Measurements from ENCODE around the gene LAG3. TPM values are rescaled to one million over a fixed set of nuclear protein-coding genes. Genes with fewer than 3 reads are reported as not detected.

Gene LAG3
- total RNA-seq, 2 experiments from 2014 or later: 12.0 to 13.1 TPM

GRCh38 chr12:6824085-6824775, 51.9 kb downstream of the LAG3 start:
- no peak overlapping the region for H3K27ac Mint-ChIP-seq
- no peak overlapping the region for H3K4me3 Mint-ChIP-seq
- peaks cover 31% of the 10 kb centered on the region for H3K4me1 Mint-ChIP-seq
- POLR2A ChIA-PET: no interaction called here
- DNase-seq: no peak
- H3K9me3 Mint-ChIP-seq: no peaks in the 10 kb centered on the region
- H3K36me3 Mint-ChIP-seq (ENCODE audit: low read depth): peaks cover 10% of the 10 kb centered on the region
- CTCF ChIA-PET: interaction anchor here (0.5 to 4.2 kb wide), 17 partner anchors 8 to 257 kb away, joined by 3 to 28 read pairs (median 4); partner anchors contain the start of genes COPS7A, MLF2 and SPSB2
- H3K27me3 Mint-ChIP-seq: peaks cover 49% of the 10 kb centered on the region

- no peak overlapping the region for H3K4me3 Mint-ChIP-seq
- POLR2A ChIA-PET: no interaction called here
- H3K9me3 Mint-ChIP-seq: no peaks in the 10 kb centered on the region
- no peak for DNase-seq
- CTCF ChIA-PET: interaction anchor here (1.0 to 4.2 kb wide), 19 partner anchors 8 to 258 kb away, joined by 3 to 28 read pairs (median 4); partner anchors contain the start of genes COPS7A, MLF2, PTPN6 and SPSB2
- no peak overlapping the region for H3K27ac Mint-ChIP-seq
- H3K27me3 Mint-ChIP-seq: peaks cover 57% of the 10 kb centered on the region
- H3K36me3 Mint-ChIP-seq (ENCODE audit: low read depth): peaks cover 3% of the 10 kb centered on the region
- H3K4me1 Mint-ChIP-seq: peaks cover 31% of the 10 kb centered on the region
These were observed 52.6 kb downstream of the LAG3 start for GRCh38 chr12:6824901-6825381.

GRCh38 chr12:6825398-6826124, 53.2 kb downstream of the LAG3 start:
- H3K27me3 Mint-ChIP-seq: peaks cover 61% of the 10 kb centered on the region
- ChIA-PET POLR2A (no interaction called here), CTCF (interaction anchor here (1.0 to 4.2 kb wide), 21 partner anchors 8 to 259 kb away, joined by 3 to 28 read pairs (median 4); partner anchors contain the start of genes CDCA3, COPS7A, MLF2 and PTPN6)
- peak overlapping the region; percentile 1 for H3K27ac Mint-ChIP-seq
- H3K4me3 Mint-ChIP-seq: no peak overlapping the region
- peaks cover under 1% of the 10 kb centered on the region for H3K36me3 Mint-ChIP-seq (ENCODE audit: low read depth)
- H3K4me1 Mint-ChIP-seq: peaks cover 29% of the 10 kb centered on the region
- no peaks in the 10 kb centered on the region for H3K9me3 Mint-ChIP-seq
- DNase-seq: peak; percentile 83

GRCh38 chr12:6826125-6826733, 53.9 kb downstream of the LAG3 start:
- no peaks in the 10 kb centered on the region for H3K36me3 Mint-ChIP-seq (ENCODE audit: low read depth)
- H3K4me3 Mint-ChIP-seq: no peak overlapping the region
- peaks cover 68% of the 10 kb centered on the region for H3K27me3 Mint-ChIP-seq
- DNase-seq: no peak
- CTCF ChIA-PET: interaction anchor here (0.5 to 4.2 kb wide), 13 partner anchors 8 to 214 kb away, joined by 3 to 28 read pairs (median 4); partner anchors contain the start of genes CDCA3, MLF2 and PTPN6
- H3K9me3 Mint-ChIP-seq: no peaks in the 10 kb centered on the region
- POLR2A ChIA-PET: no interaction called here
- peaks cover 22% of the 10 kb centered on the region for H3K4me1 Mint-ChIP-seq
- no peak overlapping the region for H3K27ac Mint-ChIP-seq

GRCh38 chr12:6826734-6827436, 54.6 kb downstream of the LAG3 start:
- DNase-seq: no peak
- Mint-ChIP-seq H3K27me3 (peaks cover 73% of the 10 kb centered on the region), H3K9me3 (no peaks in the 10 kb centered on the region), H3K4me1 (peaks cover 20% of the 10 kb centered on the region), H3K36me3 (ENCODE audit: low read depth) (no peaks in the 10 kb centered on the region), H3K27ac (no peak overlapping the region), H3K4me3 (peak overlapping the region; percentile 23)
- ChIA-PET POLR2A (no interaction called here), CTCF (interaction anchor here (0.5 to 4.2 kb wide), 4 partner anchors 35 to 214 kb away, joined by 3 to 28 read pairs (median 8); partner anchors contain the start of gene MLF2)

- POLR2A ChIA-PET: no interaction called here
- CTCF ChIA-PET: interaction anchor here (1.0 to 2.2 kb wide), 4 partner anchors 14 to 38 kb away, joined by 3 to 8 read pairs (median 6); partner anchors contain the start of genes CD4, CDCA3, GNB3 and USP5
- peaks cover 67% of the 10 kb centered on the region for H3K27me3 Mint-ChIP-seq
These were observed 55.2 kb downstream of the LAG3 start for GRCh38 chr12:6827437-6827911.

More at GRCh38 chr12:6827437-6827911, 55.2 kb downstream of the LAG3 start:
- DNase-seq: peak; percentile 50
- H3K27ac Mint-ChIP-seq: no peak overlapping the region
- H3K9me3 Mint-ChIP-seq: no peaks in the 10 kb centered on the region
- peaks cover 16% of the 10 kb centered on the region for H3K4me1 Mint-ChIP-seq
- H3K36me3 Mint-ChIP-seq (ENCODE audit: low read depth): no peaks in the 10 kb centered on the region
- H3K4me3 Mint-ChIP-seq: peak overlapping the region; percentile 23

Other genes with a start within 250 kb of the LAG3 start
- gene GAPDH, start 238.0 kb upstream of the LAG3 start, total RNA-seq: 1,000 to 10,000 TPM; 4,459 to 4,958 TPM
- gene IFFO1, start 216.5 kb upstream of the LAG3 start, total RNA-seq: 10 to 100 TPM; 28.3 to 30.4 TPM
- gene NOP2, start 204.2 kb upstream of the LAG3 start, total RNA-seq: 10 to 100 TPM; 74.1 to 76.4 TPM
- gene CHD4, start 165.1 kb upstream of the LAG3 start, total RNA-seq: 100 to 1,000 TPM; 262 to 263 TPM
- gene LPAR5, start 136.6 kb upstream of the LAG3 start, total RNA-seq: 1 to 10 TPM; 6.2 to 6.6 TPM
- 1 to 10 TPM; 1.6 to 2.6 TPM for gene ACRBP, start 125.1 kb upstream of the LAG3 start, total RNA-seq
- 10 to 100 TPM; 33.7 to 40.2 TPM for gene ING4, start 109.4 kb upstream of the LAG3 start, total RNA-seq
- 10 to 100 TPM; 90.9 to 95.4 TPM for gene ZNF384, start 83.1 kb upstream of the LAG3 start, total RNA-seq
- gene PIANP, start 71.7 kb upstream of the LAG3 start, total RNA-seq: not detected
- gene COPS7A, start 48.5 kb upstream of the LAG3 start, total RNA-seq: 10 to 100 TPM; 29.5 to 36.8 TPM
- gene MLF2, start 19.4 kb upstream of the LAG3 start, total RNA-seq: 10 to 100 TPM; 90.7 to 95.4 TPM
- gene PTMS, start 6.2 kb upstream of the LAG3 start, total RNA-seq: 10 to 100 TPM; 16.4 to 25.6 TPM
- gene CD4, start 17.0 kb downstream of the LAG3 start, total RNA-seq: 100 to 1,000 TPM; 219 to 227 TPM
- gene GPR162, start 49.3 kb downstream of the LAG3 start, total RNA-seq: under 1 TPM; 0.25 to 0.29 TPM
- under 1 TPM in 1 of 2 experiments, not detected in 1; 0.40 TPM for gene P3H3, start 55.9 kb downstream of the LAG3 start, total RNA-seq
- not detected for gene GNB3, start 68.4 kb downstream of the LAG3 start, total RNA-seq
- gene CDCA3, start 78.8 kb downstream of the LAG3 start, total RNA-seq: 100 to 1,000 TPM; 118 to 122 TPM
- 100 to 1,000 TPM; 119 to 131 TPM for gene USP5, start 79.6 kb downstream of the LAG3 start, total RNA-seq
- gene TPI1, start 95.0 kb downstream of the LAG3 start, total RNA-seq: 1,000 to 10,000 TPM in 1 of 2 experiments, 100 to 1,000 TPM in 1; 918 to 1,035 TPM
- gene SPSB2, start 100.8 kb downstream of the LAG3 start, total RNA-seq: 10 to 100 TPM; 15.4 to 17.3 TPM
- gene LRRC23, start 132.3 kb downstream of the LAG3 start, total RNA-seq: 1 to 10 TPM; 4.4 to 5.2 TPM
- 100 to 1,000 TPM; 156 to 160 TPM for gene ENO2, start 142.1 kb downstream of the LAG3 start, total RNA-seq
- gene ATN1, start 155.4 kb downstream of the LAG3 start, total RNA-seq: 10 to 100 TPM; 27.3 to 27.6 TPM
- gene RNU7-1, start 171.3 kb downstream of the LAG3 start, total RNA-seq: not detected
- 100 to 1,000 TPM; 156 to 181 TPM for gene C12orf57, start 171.5 kb downstream of the LAG3 start, total RNA-seq
- 100 to 1,000 TPM; 346 to 354 TPM for gene PTPN6, start 178.8 kb downstream of the LAG3 start, total RNA-seq
- 100 to 1,000 TPM; 214 to 230 TPM for gene PHB2, start 198.1 kb downstream of the LAG3 start, total RNA-seq
- 10 to 100 TPM; 41.8 to 53.3 TPM for gene EMG1, start 198.4 kb downstream of the LAG3 start, total RNA-seq
- 10 to 100 TPM; 36.8 to 45.4 TPM for gene LPCAT3, start 246.0 kb downstream of the LAG3 start, total RNA-seq